HG03378 (cell line): Measurements from ENCODE around the gene DCAF4.

Experiments
- ATAC-seq: cut with Tn5 transposase; IDR thresholded peaks from one replicate; pipeline ENCODE4 v1.9.1; 2021; ENCODE audit warnings: mild to moderate bottlenecking, moderate library complexity; ENCODE audit not compliant: unreplicated experiment

The DCAF4 gene

GRCh38 chr14:72926292-72927028 lies at the start of gene DCAF4:
Gene DCAF4 (plus strand): TSS chr14:72926464. CDS start chr14:72937979, 11,515 bp downstream.
- peak; percentile 90 for ATAC-seq

- no peak for ATAC-seq
These were observed 49.6 kb upstream of the DCAF4 start for GRCh38 chr14:72876710-72877063.

- no peak for ATAC-seq
These were observed 47.5 kb upstream of the DCAF4 start for GRCh38 chr14:72878746-72879145.

GRCh38 chr14:72879431-72879830 lies 46.8 kb upstream of the DCAF4 start:
- ATAC-seq, result no peak

GRCh38 chr14:72880164-72880563 lies 46.1 kb upstream of the DCAF4 start:
- ATAC-seq, result no peak

GRCh38 chr14:72880820-72881219 lies 45.4 kb upstream of the DCAF4 start:
- no peak for ATAC-seq

GRCh38 chr14:72881543-72881942 lies 44.7 kb upstream of the DCAF4 start:
- no peak for ATAC-seq

- ATAC-seq, result no peak
These were observed 44.2 kb upstream of the DCAF4 start for GRCh38 chr14:72882047-72882446.

GRCh38 chr14:72882463-72882862 lies 43.8 kb upstream of the DCAF4 start:
- ATAC-seq, result no peak

GRCh38 chr14:72883109-72883508 lies 43.2 kb upstream of the DCAF4 start:
- no peak for ATAC-seq

- no peak for ATAC-seq
These were observed 42.3 kb upstream of the DCAF4 start for GRCh38 chr14:72883961-72884360.

- no peak for ATAC-seq
These were observed 41.9 kb upstream of the DCAF4 start for GRCh38 chr14:72884386-72884785.

GRCh38 chr14:72887514-72887913 lies 38.8 kb upstream of the DCAF4 start:
- no peak for ATAC-seq

GRCh38 chr14:72888192-72888591 lies 38.1 kb upstream of the DCAF4 start:
- no peak for ATAC-seq

GRCh38 chr14:72888636-72889201 lies 37.5 kb upstream of the DCAF4 start:
- no peak for ATAC-seq

- ATAC-seq, result no peak
These were observed 36.9 kb upstream of the DCAF4 start for GRCh38 chr14:72889366-72889765.

GRCh38 chr14:72891666-72892102 lies 34.6 kb upstream of the DCAF4 start:
- ATAC-seq, result no peak

GRCh38 chr14:72892103-72892878 lies 34.0 kb upstream of the DCAF4 start:
- no peak for ATAC-seq

- ATAC-seq, result no peak
These were observed 33.2 kb upstream of the DCAF4 start for GRCh38 chr14:72892879-72893635.

- peak; percentile 96 for ATAC-seq
These were observed 32.5 kb upstream of the DCAF4 start, which contains the start of gene DPF3 for GRCh38 chr14:72893636-72894322. Gene DPF3 (minus strand): TSS chr14:72894101. CDS start chr14:72894088, 13 bp downstream.

GRCh38 chr14:72894323-72894622 lies 32.0 kb upstream of the DCAF4 start:
- ATAC-seq, result no peak
